Measurements from ENCODE around the gene THOC5. TPM values are rescaled to one million over a fixed set of nuclear protein-coding genes. Genes with fewer than 3 reads are reported as not detected.
A peak's percentile ranks its signal among the peaks of the same experiment; 100 is the strongest.

The THOC5 gene
- total and polyA plus RNA-seq, 9 donors, result 26.2 to 51.6 (median 33.5) TPM

DNA sequence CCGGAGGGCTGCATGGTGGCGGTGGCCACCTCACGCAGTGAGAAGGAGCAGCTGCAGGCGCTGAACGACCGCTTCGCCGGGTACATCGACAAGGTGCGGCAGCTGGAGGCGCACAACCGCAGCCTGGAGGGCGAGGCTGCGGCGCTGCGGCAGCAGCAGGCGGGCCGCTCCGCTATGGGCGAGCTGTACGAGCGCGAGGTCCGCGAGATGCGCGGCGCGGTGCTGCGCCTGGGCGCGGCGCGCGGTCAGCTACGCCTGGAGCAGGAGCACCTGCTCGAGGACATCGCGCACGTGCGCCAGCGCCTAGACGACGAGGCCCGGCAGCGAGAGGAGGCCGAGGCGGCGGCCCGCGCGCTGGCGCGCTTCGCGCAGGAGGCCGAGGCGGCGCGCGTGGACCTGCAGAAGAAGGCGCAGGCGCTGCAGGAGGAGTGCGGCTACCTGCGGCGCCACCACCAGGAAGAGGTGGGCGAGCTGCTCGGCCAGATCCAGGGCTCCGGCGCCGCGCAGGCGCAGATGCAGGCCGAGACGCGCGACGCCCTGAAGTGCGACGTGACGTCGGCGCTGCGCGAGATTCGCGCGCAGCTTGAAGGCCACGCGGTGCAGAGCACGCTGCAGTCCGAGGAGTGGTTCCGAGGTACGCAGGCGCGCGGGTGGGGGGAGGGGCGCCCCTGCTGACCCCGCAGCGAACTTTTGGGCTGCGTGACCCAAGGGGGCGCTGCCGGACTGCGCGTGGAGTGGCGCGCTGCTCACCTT lies 72.9 kb downstream of the THOC5 start:
- Histone ChIP-seq H3K4me3 (peak overlapping the region; percentile 11), H3K27ac (peak overlapping the region in 1 of 2 donors; percentile 62), H3K9me3 (no peaks in the 10 kb centered on the region), H3K36me3 (no peaks in the 10 kb centered on the region), H3K4me1 (ENCODE audit: insufficient read depth) (peaks cover 32% of the 10 kb centered on the region), H3K27me3 (no peaks in the 10 kb centered on the region)
- 2 to 7% (median 5%) methylated on average over 60 to 107 of the region's 107 CpGs for WGBS, 3 donors
- intact Hi-C loops (cut with DNase I), result no loop called here
- peak; percentile 33 to 84 (median 73) for DNase-seq
- no peak for TF ChIP-seq EP300 (IDR thresholded peaks at IDR 0.05)

DNA sequence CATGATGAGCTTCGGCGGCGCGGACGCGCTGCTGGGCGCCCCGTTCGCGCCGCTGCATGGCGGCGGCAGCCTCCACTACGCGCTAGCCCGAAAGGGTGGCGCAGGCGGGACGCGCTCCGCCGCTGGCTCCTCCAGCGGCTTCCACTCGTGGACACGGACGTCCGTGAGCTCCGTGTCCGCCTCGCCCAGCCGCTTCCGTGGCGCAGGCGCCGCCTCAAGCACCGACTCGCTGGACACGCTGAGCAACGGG lies 73.4 kb downstream of the THOC5 start:
- DNase-seq, result no peak
- no peaks in the 10 kb centered on the region for H3K9me3 ChIP-seq
- H3K4me3 ChIP-seq, result peak overlapping the region; percentile 11
- H3K27ac ChIP-seq, result peak overlapping the region in 1 of 2 donors; percentile 28
- intact Hi-C loops (cut with DNase I), result no loop called here
- H3K4me1 ChIP-seq (ENCODE audit: insufficient read depth), result peaks cover 32% of the 10 kb centered on the region
- no peak for TF ChIP-seq POLR2A (IDR thresholded peaks at IDR 0.05)
- TF ChIP-seq, protein P1, sequence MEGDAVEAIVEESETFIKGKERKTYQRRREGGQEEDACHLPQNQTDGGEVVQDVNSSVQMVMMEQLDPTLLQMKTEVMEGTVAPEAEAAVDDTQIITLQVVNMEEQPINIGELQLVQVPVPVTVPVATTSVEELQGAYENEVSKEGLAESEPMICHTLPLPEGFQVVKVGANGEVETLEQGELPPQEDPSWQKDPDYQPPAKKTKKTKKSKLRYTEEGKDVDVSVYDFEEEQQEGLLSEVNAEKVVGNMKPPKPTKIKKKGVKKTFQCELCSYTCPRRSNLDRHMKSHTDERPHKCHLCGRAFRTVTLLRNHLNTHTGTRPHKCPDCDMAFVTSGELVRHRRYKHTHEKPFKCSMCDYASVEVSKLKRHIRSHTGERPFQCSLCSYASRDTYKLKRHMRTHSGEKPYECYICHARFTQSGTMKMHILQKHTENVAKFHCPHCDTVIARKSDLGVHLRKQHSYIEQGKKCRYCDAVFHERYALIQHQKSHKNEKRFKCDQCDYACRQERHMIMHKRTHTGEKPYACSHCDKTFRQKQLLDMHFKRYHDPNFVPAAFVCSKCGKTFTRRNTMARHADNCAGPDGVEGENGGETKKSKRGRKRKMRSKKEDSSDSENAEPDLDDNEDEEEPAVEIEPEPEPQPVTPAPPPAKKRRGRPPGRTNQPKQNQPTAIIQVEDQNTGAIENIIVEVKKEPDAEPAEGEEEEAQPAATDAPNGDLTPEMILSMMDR (IDR thresholded peaks at IDR 0.05), result no peak
- no peak for TF ChIP-seq EP300 (IDR thresholded peaks at IDR 0.05)
- 0 to 2% (median 1%) methylated on average over 2 to 39 of the region's 39 CpGs for WGBS, 3 donors
- no peaks in the 10 kb centered on the region for H3K27me3 ChIP-seq
- no peaks in the 10 kb centered on the region for H3K36me3 ChIP-seq

DNA sequence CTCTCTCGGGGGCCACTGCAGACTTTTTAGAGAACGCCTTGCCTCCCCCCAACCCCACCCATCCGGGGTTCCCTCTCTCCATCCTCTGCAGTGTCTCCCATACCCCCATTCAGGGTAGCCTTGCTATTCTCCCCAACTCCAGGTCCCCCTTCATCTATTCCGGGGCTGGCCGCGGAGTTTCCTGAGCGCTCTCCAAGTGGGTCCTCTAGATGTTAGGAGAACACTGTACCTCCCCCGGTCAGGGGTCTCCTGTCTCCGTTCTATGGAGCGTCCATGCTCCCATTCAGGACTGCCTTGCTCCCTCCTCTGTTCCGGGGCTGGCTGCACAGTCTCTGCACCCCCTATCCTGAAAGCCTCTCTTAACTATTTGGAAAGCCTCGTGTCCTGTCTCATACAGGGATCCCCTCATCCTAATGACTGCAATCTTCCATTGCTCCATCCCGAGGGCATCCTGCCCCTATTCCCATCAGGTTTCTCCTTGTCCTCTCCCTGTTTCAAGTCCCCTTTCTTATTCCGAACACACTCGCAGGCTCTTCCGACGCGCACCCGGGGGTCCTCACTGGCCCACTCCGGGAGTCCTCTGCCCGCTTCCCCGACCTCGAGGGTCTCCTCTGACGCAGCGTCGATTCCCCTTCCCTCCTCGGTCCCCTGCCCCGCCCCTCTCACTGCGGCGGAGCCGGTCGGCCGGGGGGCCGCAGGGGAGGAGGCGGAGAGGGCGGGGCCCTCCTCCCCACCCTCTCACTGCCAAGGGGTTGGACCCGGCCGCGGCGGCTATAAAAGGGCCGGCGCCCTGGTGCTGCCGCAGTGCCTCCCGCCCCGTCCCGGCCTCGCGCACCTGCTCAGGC lies 73.9 kb downstream of the THOC5 start, which contains the start of gene NEFH:
Gene NEFH (plus strand): TSS at position 802 of the 845 bp plus-strand sequence. CDS start 45 bp downstream, outside the sequence.
- Histone ChIP-seq H3K27me3 (no peaks in the 10 kb centered on the region), H3K27ac (peak within 1 kb of the TSS in 1 of 2 donors; percentile 62)
- WGBS, 3 donors, result 6% methylated on average over 39 to 48 of the region's 48 CpGs

DNA sequence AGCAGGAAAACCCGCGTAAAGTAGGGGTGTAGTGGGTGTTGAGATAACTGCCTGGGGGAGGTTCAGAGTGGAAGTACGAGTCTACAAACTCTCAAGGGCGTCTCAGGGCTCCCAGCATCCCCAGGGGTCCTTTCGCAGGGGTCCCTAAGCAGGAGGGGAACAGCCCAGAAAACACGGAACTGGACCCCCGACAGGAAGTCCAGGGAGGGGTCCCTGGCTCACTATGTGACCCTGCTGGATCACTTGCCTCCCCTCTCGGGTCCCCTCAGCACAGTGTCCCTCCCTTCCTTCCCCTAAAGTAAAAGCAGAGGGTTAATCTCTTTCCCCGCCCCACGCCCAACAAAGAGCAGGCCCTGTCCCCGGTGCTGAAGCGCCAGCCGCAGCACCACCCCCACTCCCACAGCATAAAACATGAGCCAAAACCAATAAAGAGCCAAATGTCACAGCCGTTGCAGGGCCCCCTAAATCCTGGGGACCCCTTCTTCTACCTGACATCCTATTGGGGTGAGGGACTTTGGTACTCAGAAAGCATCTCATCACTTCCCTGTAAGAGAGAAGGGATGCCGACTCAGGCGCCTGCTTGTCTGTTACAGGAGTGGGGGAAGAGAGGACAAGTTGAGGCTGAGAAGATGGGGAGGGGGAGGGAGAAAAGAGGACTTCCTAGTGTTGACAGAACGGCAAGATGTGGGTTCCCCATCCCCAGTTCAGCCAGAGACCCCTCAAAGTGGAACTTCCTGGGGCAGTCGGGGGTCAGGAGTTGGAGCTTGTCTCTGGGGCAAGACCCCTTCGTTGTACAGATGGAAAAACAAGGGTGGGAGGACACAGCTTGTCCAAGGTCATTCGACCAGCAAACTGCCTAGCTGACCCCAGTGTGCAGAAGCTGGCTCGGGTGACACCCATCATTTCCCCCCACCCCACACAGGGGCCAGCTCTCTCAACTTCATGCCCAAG lies 75.0 kb downstream of the THOC5 start:
- intact Hi-C loops (cut with DNase I), result no loop called here
- H3K4me1 ChIP-seq (ENCODE audit: insufficient read depth), result peaks cover 32% of the 10 kb centered on the region
- H3K27ac ChIP-seq, result no peak overlapping the region
- no peaks in the 10 kb centered on the region for H3K27me3 ChIP-seq
- WGBS, 3 donors, result 11 to 13% (median 13%) methylated on average over 21 of the region's 21 CpGs
- no peaks in the 10 kb centered on the region for H3K9me3 ChIP-seq
- DNase-seq, result peak in 3 of 5 donors; percentile 45 to 66 (median 46)
- H3K4me3 ChIP-seq, result no peak overlapping the region
- H3K36me3 ChIP-seq, result no peaks in the 10 kb centered on the region
- TF ChIP-seq, protein P1 (IDR thresholded peaks at IDR 0.05), result no peak
- no peak for TF ChIP-seq POLR2A (IDR thresholded peaks at IDR 0.05)
- no peak for TF ChIP-seq EP300 (IDR thresholded peaks at IDR 0.05)

More for the DNA sequence above, 73.9 kb downstream of the THOC5 start, which contains the start of gene NEFH:
- peak within 1 kb of the TSS; percentile 11 for H3K4me3 ChIP-seq
- TF ChIP-seq EP300 (IDR thresholded peaks at IDR 0.05), result no peak
- TF ChIP-seq POLR2A (IDR thresholded peaks at IDR 0.05), result no peak
- TF ChIP-seq, protein P1 (IDR thresholded peaks at IDR 0.05), result no peak
- H3K36me3 ChIP-seq, result no peaks in the 10 kb centered on the region
- intact Hi-C loops (cut with DNase I), result no loop called here
- no peaks in the 10 kb centered on the region for H3K9me3 ChIP-seq
- DNase-seq, result peak in 4 of 5 donors; percentile 31 to 63 (median 48)
- H3K4me1 ChIP-seq (ENCODE audit: insufficient read depth), result peaks cover 32% of the 10 kb centered on the region
